SK-N-SH treated with all-trans-retinoic acid at 6 μM for 48 hours (cell line): ENCODE measurements around the gene EPB42.

Experiments used
- ATAC-seq: fragments of 200-7000 bp; cut with Tn5 transposase; 3 replicates; pipeline ENCODE4 v1.9.1; 2020; ENCODE audit warnings: mild to moderate bottlenecking, moderate library complexity
- ARNTL ChIP-seq: fragments of 450-650 bp; formaldehyde crosslinking; IDR thresholded peaks from 2 replicates; pipeline ENCODE4 v1.5.0; 2020; ENCODE audit warnings: low read depth, mild to moderate bottlenecking, moderate library complexity, borderline replicate concordance
- BACH2 ChIP-seq: fragments of 250-450 bp; sonication (Bioruptor Pico); IDR thresholded peaks from 2 replicates; pipeline ENCODE4 v1.9.0; 2021; ENCODE audit warnings: mild to moderate bottlenecking, borderline replicate concordance
- CSDC2 ChIP-seq: fragments of 250-450 bp; sonication (Bioruptor Pico); IDR thresholded peaks from 2 replicates; pipeline ENCODE4 v1.5.0; 2020; ENCODE audit warnings: mild to moderate bottlenecking, moderate library complexity
- ESRRG ChIP-seq: fragments of 250-450 bp; sonication (Bioruptor Pico); IDR thresholded peaks from 2 replicates; pipeline ENCODE4 v1.6.1; 2021; ENCODE audit warnings: mild to moderate bottlenecking
- GLIS3 ChIP-seq: fragments of 250-450 bp; sonication (Bioruptor Pico); IDR thresholded peaks from 2 replicates; pipeline ENCODE4 v1.5.0; 2020; ENCODE audit warnings: mild to moderate bottlenecking, moderate library complexity
- ISL1 ChIP-seq: fragments of 250-450 bp; sonication (Bioruptor Pico); IDR thresholded peaks from 2 replicates; pipeline ENCODE4 v2.1.2; 2022; ENCODE audit warnings: mild to moderate bottlenecking, moderate library complexity
- OSR1 ChIP-seq: fragments of 250-450 bp; sonication (Bioruptor Pico); IDR thresholded peaks from 2 replicates; pipeline ENCODE4 v1.8.0; 2022; ENCODE audit warnings: moderate library complexity, mild to moderate bottlenecking, inconsistent platforms
- PPARA ChIP-seq: fragments of 250-450 bp; sonication (Bioruptor Pico); IDR thresholded peaks from 2 replicates; pipeline ENCODE4 v1.5.0; 2020; ENCODE audit warnings: mild to moderate bottlenecking, borderline replicate concordance
- RARB ChIP-seq: fragments of 250-450 bp; sonication (Bioruptor Pico); IDR thresholded peaks from 2 replicates; pipeline ENCODE4 v1.8.0; 2021; ENCODE audit warnings: mild to moderate bottlenecking, moderate library complexity
- SNAI2 ChIP-seq: fragments of 250-450 bp; sonication (Bioruptor Pico); IDR thresholded peaks from 2 replicates; pipeline ENCODE4 v1.5.0; 2020; ENCODE audit warnings: mild to moderate bottlenecking, moderate library complexity
- TOX ChIP-seq: fragments of 250-450 bp; sonication (Bioruptor Pico); IDR thresholded peaks from 2 replicates; pipeline ENCODE4 v1.8.0; 2021; ENCODE audit warnings: mild to moderate bottlenecking, moderate library complexity, borderline replicate concordance
- ZC3H10 ChIP-seq: fragments of 250-450 bp; sonication (Bioruptor Pico); IDR thresholded peaks from 2 replicates; pipeline ENCODE4 v1.5.1; 2021; ENCODE audit warnings: mild to moderate bottlenecking, moderate library complexity
- ZFP3 ChIP-seq: fragments of 250-450 bp; sonication (Bioruptor Pico); IDR thresholded peaks from 2 replicates; pipeline ENCODE4 v1.5.0; 2020; ENCODE audit warnings: mild to moderate bottlenecking, moderate library complexity
- ZFP30 ChIP-seq: fragments of 450-650 bp; formaldehyde crosslinking; IDR thresholded peaks from 2 replicates; pipeline ENCODE4 v1.5.0; 2022; ENCODE audit warnings: mild to moderate bottlenecking, moderate library complexity
- ZNF565 ChIP-seq: fragments of 450-650 bp; formaldehyde crosslinking; conservative IDR thresholded peaks from 2 replicates; pipeline ENCODE4 v1.5.0; 2020; ENCODE audit warnings: low read depth, mild to moderate bottlenecking, moderate library complexity
- ZNF70 ChIP-seq: fragments of 450-650 bp; formaldehyde crosslinking; IDR thresholded peaks from 2 replicates; pipeline ENCODE4 v1.5.0; 2020; ENCODE audit warnings: mild to moderate bottlenecking, moderate library complexity
- ZNF8 ChIP-seq: fragments of 450-650 bp; formaldehyde crosslinking; IDR thresholded peaks from 2 replicates; pipeline ENCODE4 v1.5.0; 2020; ENCODE audit warnings: mild to moderate bottlenecking, moderate library complexity
- TF ChIP-seq, protein P1 (sequence below): fragments of 250-450 bp; sonication (Bioruptor Pico); IDR thresholded peaks from 2 replicates; pipeline ENCODE4 v1.8.0; 2020; ENCODE audit warnings: mild to moderate bottlenecking, moderate library complexity, borderline replicate concordance
- TF ChIP-seq, protein P2 (sequence below): fragments of 250-450 bp; sonication (Bioruptor Pico); IDR thresholded peaks from 2 replicates; pipeline ENCODE4 v1.8.0; 2021; ENCODE audit warnings: low read depth, mild to moderate bottlenecking, moderate library complexity, borderline replicate concordance
- TF ChIP-seq, protein P3 (sequence below): fragments of 250-450 bp; sonication (Bioruptor Pico); IDR thresholded peaks from 2 replicates; pipeline ENCODE4 v1.5.1; 2020; ENCODE audit warnings: low read depth, mild to moderate bottlenecking, moderate library complexity

EPB42 gene

DNA sequence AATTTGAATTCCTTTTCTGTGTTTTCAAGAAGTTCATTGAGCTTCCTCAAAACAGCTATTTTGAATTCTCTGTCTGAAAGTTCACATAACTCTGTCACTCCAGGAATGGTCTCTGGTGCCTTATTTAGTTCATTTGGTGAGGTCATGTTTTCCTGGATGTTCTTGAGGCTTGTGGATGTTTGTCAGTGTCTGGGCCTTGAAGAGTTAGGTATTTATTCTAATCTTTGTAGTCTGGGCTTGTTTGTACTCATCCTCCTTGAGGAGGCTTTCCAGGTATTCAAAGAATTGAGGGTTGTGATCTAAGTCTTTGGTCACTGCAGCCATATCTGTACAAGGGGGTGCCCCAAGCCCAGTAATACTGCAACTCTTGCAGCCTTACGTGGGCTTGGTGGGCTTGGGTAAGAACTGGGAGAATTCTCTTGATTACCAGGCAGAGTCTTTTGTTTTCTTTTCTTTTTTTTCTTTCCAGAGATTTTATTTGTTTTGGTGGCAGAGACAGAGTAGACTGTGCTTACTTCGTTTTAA, 55.0 kb downstream of the EPB42 start:
- TF ChIP-seq ZFP30 (no peak), BACH2 (CRISPR knock-in tag) (no peak), ESRRG (CRISPR knock-in tag) (no peak), ZFP3 (CRISPR knock-in tag) (no peak), OSR1 (no peak), ZNF70 (no peak)
- TF ChIP-seq, all 23 proteins: peak for 0
- ATAC-seq: no peak

DNA sequence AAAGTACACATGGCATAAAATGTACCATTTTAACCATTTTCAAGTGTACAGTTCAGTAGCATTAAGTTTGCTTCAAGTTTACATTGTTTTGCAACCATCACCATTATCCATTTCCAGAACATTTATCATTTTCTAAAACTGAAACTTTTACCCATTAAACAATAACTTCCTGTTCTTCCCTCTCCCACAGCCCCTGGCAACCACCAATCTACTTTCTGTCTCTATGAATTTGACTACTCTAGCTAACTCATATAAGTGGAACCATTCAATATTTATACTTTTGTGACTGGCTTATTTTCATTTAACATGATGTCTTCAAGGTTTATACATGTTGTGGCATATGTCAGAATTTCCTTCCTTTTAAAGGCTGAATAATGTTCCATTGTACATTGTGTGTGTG, 67.5 kb downstream of the EPB42 start:
- ATAC-seq: no peak
- TF ChIP-seq RARB (CRISPR knock-in tag): no peak
- no peak for TF ChIP-seq CSDC2 (CRISPR knock-in tag)
- TF ChIP-seq, protein P1, sequence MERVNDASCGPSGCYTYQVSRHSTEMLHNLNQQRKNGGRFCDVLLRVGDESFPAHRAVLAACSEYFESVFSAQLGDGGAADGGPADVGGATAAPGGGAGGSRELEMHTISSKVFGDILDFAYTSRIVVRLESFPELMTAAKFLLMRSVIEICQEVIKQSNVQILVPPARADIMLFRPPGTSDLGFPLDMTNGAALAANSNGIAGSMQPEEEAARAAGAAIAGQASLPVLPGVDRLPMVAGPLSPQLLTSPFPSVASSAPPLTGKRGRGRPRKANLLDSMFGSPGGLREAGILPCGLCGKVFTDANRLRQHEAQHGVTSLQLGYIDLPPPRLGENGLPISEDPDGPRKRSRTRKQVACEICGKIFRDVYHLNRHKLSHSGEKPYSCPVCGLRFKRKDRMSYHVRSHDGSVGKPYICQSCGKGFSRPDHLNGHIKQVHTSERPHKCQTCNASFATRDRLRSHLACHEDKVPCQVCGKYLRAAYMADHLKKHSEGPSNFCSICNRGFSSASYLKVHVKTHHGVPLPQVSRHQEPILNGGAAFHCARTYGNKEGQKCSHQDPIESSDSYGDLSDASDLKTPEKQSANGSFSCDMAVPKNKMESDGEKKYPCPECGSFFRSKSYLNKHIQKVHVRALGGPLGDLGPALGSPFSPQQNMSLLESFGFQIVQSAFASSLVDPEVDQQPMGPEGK (CRISPR knock-in tag): no peak
- no peak for TF ChIP-seq ZC3H10 (CRISPR knock-in tag)
- no peak for TF ChIP-seq ZNF70
- TF ChIP-seq ZFP3 (CRISPR knock-in tag): no peak
- TF ChIP-seq, protein P2, sequence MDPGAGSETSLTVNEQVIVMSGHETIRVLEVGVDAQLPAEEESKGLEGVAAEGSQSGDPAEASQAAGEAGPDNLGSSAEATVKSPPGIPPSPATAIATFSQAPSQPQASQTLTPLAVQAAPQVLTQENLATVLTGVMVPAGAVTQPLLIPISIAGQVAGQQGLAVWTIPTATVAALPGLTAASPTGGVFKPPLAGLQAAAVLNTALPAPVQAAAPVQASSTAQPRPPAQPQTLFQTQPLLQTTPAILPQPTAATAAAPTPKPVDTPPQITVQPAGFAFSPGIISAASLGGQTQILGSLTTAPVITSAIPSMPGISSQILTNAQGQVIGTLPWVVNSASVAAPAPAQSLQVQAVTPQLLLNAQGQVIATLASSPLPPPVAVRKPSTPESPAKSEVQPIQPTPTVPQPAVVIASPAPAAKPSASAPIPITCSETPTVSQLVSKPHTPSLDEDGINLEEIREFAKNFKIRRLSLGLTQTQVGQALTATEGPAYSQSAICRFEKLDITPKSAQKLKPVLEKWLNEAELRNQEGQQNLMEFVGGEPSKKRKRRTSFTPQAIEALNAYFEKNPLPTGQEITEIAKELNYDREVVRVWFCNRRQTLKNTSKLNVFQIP (CRISPR knock-in tag): no peak

DNA sequence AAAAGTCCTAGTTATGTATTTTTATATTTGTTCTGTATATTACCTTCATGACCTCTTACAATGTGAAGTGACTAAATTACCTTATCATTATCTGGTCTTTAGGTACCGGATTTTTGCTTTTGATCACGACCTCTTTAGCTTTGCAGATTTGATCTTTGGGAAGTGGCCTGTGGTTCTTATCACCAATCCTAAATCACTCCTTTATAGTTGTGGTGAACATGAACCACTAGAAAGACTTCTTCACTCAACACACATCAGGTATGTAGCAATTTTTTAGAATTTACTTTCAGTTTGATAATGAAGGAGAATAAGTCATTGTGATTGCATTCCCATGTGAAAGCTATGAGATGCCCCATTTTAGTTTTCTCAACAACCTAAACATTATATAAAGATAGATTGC, 69.1 kb downstream of the EPB42 start:
- TF ChIP-seq ZNF565 (no peak), ZNF70 (no peak), ARNTL (CRISPR knock-in tag) (no peak), RARB (CRISPR knock-in tag) (no peak), TOX (CRISPR knock-in tag) (no peak), CSDC2 (CRISPR knock-in tag) (no peak), PPARA (CRISPR knock-in tag) (no peak), GLIS3 (CRISPR knock-in tag) (no peak), ISL1 (CRISPR knock-in tag) (no peak), SNAI2 (no peak), ZFP30 (no peak)
- TF ChIP-seq, protein P1 (CRISPR knock-in tag): no peak
- TF ChIP-seq, protein P3, sequence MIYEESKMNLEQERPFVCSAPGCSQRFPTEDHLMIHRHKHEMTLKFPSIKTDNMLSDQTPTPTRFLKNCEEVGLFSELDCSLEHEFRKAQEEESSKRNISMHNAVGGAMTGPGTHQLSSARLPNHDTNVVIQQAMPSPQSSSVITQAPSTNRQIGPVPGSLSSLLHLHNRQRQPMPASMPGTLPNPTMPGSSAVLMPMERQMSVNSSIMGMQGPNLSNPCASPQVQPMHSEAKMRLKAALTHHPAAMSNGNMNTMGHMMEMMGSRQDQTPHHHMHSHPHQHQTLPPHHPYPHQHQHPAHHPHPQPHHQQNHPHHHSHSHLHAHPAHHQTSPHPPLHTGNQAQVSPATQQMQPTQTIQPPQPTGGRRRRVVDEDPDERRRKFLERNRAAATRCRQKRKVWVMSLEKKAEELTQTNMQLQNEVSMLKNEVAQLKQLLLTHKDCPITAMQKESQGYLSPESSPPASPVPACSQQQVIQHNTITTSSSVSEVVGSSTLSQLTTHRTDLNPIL: no peak
- TF ChIP-seq, protein P2 (CRISPR knock-in tag): no peak
- ATAC-seq: no peak

DNA sequence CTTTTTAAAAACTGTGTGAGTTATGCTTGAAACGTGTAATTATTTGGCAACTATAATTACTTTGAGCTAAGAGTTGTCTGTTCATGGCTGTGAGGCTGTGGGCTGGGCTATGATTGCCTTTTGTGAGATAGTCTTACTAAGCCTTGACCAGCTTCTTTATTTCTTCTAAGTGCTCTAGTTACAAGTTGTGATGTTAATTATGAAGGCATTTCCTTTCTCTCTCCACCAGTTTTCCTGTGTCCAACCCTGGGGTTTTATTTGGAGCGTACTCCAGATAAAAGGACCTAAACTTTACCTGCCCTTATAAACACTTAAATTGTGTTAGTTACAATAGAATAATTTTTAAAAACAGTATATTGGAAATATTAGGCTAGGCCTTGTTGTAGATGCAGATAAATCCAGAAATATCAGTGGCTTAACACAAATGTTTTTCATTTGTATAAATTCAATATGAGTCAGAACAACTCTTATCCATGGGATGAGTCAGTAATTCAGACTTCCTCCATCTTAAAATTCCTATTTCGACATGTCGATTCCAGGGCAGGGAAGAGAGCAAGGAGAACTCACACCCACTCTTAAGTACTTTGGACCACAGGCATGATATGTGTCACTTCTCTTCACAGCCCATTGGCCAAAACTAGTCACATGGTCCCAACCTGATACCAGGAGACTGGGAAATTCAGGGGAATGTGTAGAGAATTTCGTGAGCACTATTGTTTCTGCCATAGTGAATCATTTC, 70.5 kb downstream of the EPB42 start:
- TF ChIP-seq ARNTL (CRISPR knock-in tag) (no peak), CSDC2 (CRISPR knock-in tag) (no peak), RARB (CRISPR knock-in tag) (no peak), ZNF8 (CRISPR knock-in tag) (no peak), BACH2 (CRISPR knock-in tag) (no peak), ISL1 (CRISPR knock-in tag) (no peak)
- peak; percentile 76 for ATAC-seq
